NCI-H524 (cell line): Measurements from ENCODE around the gene UNC5C.

Experiments
- DNase-seq, 2 experiments: peaks; one replicate each; lab custom pipeline; 2025; lab: John Stamatoyannopoulos, UW

Gene UNC5C

GRCh38 chr4:95267081-95267480 is 281.7 kb downstream of the UNC5C start:
- DNase-seq = no peak

- no peak for DNase-seq
Measured at GRCh38 chr4:95265814-95266740, 282.7 kb downstream of the UNC5C start.

GRCh38 chr4:95264843-95265242 is 283.9 kb downstream of the UNC5C start:
- DNase-seq = no peak

- no peak for DNase-seq
Measured at GRCh38 chr4:95263960-95264359, 284.8 kb downstream of the UNC5C start.

- DNase-seq = no peak
Measured at GRCh38 chr4:95263391-95263790, 285.4 kb downstream of the UNC5C start.

- no peak for DNase-seq
Measured at GRCh38 chr4:95256108-95256835, 292.5 kb downstream of the UNC5C start.

- DNase-seq = no peak
Measured at GRCh38 chr4:95255396-95256107, 293.2 kb downstream of the UNC5C start.

GRCh38 chr4:95251568-95251967 is 297.2 kb downstream of the UNC5C start:
- no peak for DNase-seq

- DNase-seq = no peak
Measured at GRCh38 chr4:95250544-95251137, 298.1 kb downstream of the UNC5C start.

- no peak for DNase-seq
Measured at GRCh38 chr4:95249426-95250021, 299.2 kb downstream of the UNC5C start.

- no peak for DNase-seq
Measured at GRCh38 chr4:95248720-95249425, 299.9 kb downstream of the UNC5C start.

GRCh38 chr4:95243892-95244291 is 304.9 kb downstream of the UNC5C start:
- DNase-seq = no peak

- DNase-seq = no peak
Measured at GRCh38 chr4:95238554-95238953, 310.2 kb downstream of the UNC5C start.

GRCh38 chr4:95232358-95233156 is 316.2 kb downstream of the UNC5C start:
- DNase-seq = no peak

GRCh38 chr4:95231681-95232080 is 317.1 kb downstream of the UNC5C start:
- DNase-seq = no peak

- DNase-seq = no peak
Measured at GRCh38 chr4:95225849-95226248, 322.9 kb downstream of the UNC5C start.

GRCh38 chr4:95224402-95224801 is 324.4 kb downstream of the UNC5C start:
- no peak for DNase-seq

GRCh38 chr4:95220205-95221175 is 328.3 kb downstream of the UNC5C start:
- no peak for DNase-seq

GRCh38 chr4:95219109-95219508 is 329.7 kb downstream of the UNC5C start:
- no peak for DNase-seq
